ENCODE results near the gene MYO5B. TPM values are rescaled to one million over a fixed set of nuclear protein-coding genes. Genes with fewer than 3 reads are reported as not detected.

The MYO5B gene
- total RNA-seq, 5 donors from 2014 or later (not counting 1 experiment from before 2014, with no cell fraction given) = 0.09 to 0.72 (median 0.50) TPM; not detected in 2

GRCh38 chr18:49934457-49934856 lies 260.5 kb downstream of the MYO5B start:
- CTCF ChIA-PET = no interaction called here

GRCh38 chr18:49933530-49934128 lies 261.3 kb downstream of the MYO5B start:
- Histone ChIP-seq H3K27ac (ENCODE audit: low read length) (no peak overlapping the region), H3K36me3 (ENCODE audit: control insufficient read depth in 2 of 2, extremely low read depth in 1 of 2, insufficient read depth in 1 of 2, low read length in 1 of 2) (no peaks in the 10 kb centered on the region), H3K27me3 (replicated peaks in 1 of 2; ENCODE audit: control insufficient read depth in 2 of 2, extremely low read depth in 1 of 2, insufficient read depth in 2 of 2, low read length in 1 of 2) (peaks cover 0 to 2% of the 10 kb centered on the region in 2 experiments), H3K4me1 (ENCODE audit: control insufficient read depth in 1 of 2, extremely low read depth in 1 of 2, insufficient read depth in 2 of 2, low read length in 2 of 2) (no peaks in the 10 kb centered on the region), H3K9me3 (no peaks in the 10 kb centered on the region), H3K4me3 (ENCODE audit: control insufficient read depth in 1 of 2, extremely low read depth in 1 of 2, low read length in 1 of 2) (no peak overlapping the region)
- Mint-ChIP-seq H3K4me1 (peaks cover 0 to 12% (median 0%) of the 10 kb centered on the region in 3 donors), H3K36me3 (no peaks in the 10 kb centered on the region), H3K27ac (peak overlapping the region in 1 of 2 donors; percentile 29), H3K9me3 (no peaks in the 10 kb centered on the region), H3K4me3 (no peak overlapping the region), H3K27me3 (peaks cover 2 to 6% of the 10 kb centered on the region in 2 donors)
- POLR2A ChIA-PET = no interaction called here
- ATAC-seq (replicated peaks in 1 of 4) = peak in 1 of 4 experiments; percentile 46
- DNase-seq = no peak
- CTCF ChIA-PET = no interaction called here
- WGBS (ENCODE audit: insufficient coverage) = no CpG with 5 or more reads among the region's 3 CpGs

More at GRCh38 chr18:49934457-49934856, 260.5 kb downstream of the MYO5B start:
- Mint-ChIP-seq H3K27me3 (peaks cover 2 to 9% of the 10 kb centered on the region in 2 donors), H3K4me3 (no peak overlapping the region), H3K9me3 (no peaks in the 10 kb centered on the region), H3K27ac (no peak overlapping the region), H3K36me3 (no peaks in the 10 kb centered on the region), H3K4me1 (peaks cover 0 to 12% (median 0%) of the 10 kb centered on the region in 3 donors)
- no peaks in the 10 kb centered on the region for H3K9me3 ChIP-seq
- 88% methylated on average over 1 of the region's 2 CpGs for WGBS (ENCODE audit: insufficient coverage)
- H3K4me3 ChIP-seq (ENCODE audit: control insufficient read depth in 1 of 2, extremely low read depth in 1 of 2, low read length in 1 of 2) = no peak overlapping the region
- no peak for ATAC-seq (replicated peaks in 1 of 4)
- no peaks in the 10 kb centered on the region for H3K4me1 ChIP-seq (ENCODE audit: control insufficient read depth in 1 of 2, extremely low read depth in 1 of 2, insufficient read depth in 2 of 2, low read length in 2 of 2)
- peaks cover 0 to 2% of the 10 kb centered on the region in 2 experiments for H3K27me3 ChIP-seq (replicated peaks in 1 of 2; ENCODE audit: control insufficient read depth in 2 of 2, extremely low read depth in 1 of 2, insufficient read depth in 2 of 2, low read length in 1 of 2)
- no peak for DNase-seq
- H3K36me3 ChIP-seq (ENCODE audit: control insufficient read depth in 2 of 2, extremely low read depth in 1 of 2, insufficient read depth in 1 of 2, low read length in 1 of 2) = no peaks in the 10 kb centered on the region
- POLR2A ChIA-PET = no interaction called here
- H3K27ac ChIP-seq (ENCODE audit: low read length) = no peak overlapping the region

GRCh38 chr18:49931760-49932159 lies 263.2 kb downstream of the MYO5B start:
- DNase-seq (no peak), ATAC-seq (replicated peaks in 1 of 4) (no peak)
- Histone ChIP-seq H3K27ac (ENCODE audit: low read length) (no peak overlapping the region), H3K4me3 (ENCODE audit: control insufficient read depth in 1 of 2, extremely low read depth in 1 of 2, low read length in 1 of 2) (no peak overlapping the region), H3K36me3 (ENCODE audit: control insufficient read depth in 2 of 2, extremely low read depth in 1 of 2, insufficient read depth in 1 of 2, low read length in 1 of 2) (no peaks in the 10 kb centered on the region), H3K27me3 (replicated peaks in 1 of 2; ENCODE audit: control insufficient read depth in 2 of 2, extremely low read depth in 1 of 2, insufficient read depth in 2 of 2, low read length in 1 of 2) (peaks cover 0 to 2% of the 10 kb centered on the region in 2 experiments), H3K4me1 (ENCODE audit: control insufficient read depth in 1 of 2, extremely low read depth in 1 of 2, insufficient read depth in 2 of 2, low read length in 2 of 2) (no peaks in the 10 kb centered on the region), H3K9me3 (no peaks in the 10 kb centered on the region)
- Mint-ChIP-seq H3K27me3 (peaks cover 7 to 8% of the 10 kb centered on the region in 2 donors), H3K36me3 (no peaks in the 10 kb centered on the region), H3K4me1 (peaks cover 0 to 12% (median 0%) of the 10 kb centered on the region in 3 donors), H3K27ac (no peak overlapping the region), H3K9me3 (no peaks in the 10 kb centered on the region), H3K4me3 (no peak overlapping the region)
- ChIA-PET CTCF (interaction anchor here in 1 of 2 donors (0.5 kb wide), 1 partner anchor 1303 kb away, joined by 3 read pairs; no protein-coding TSS in a partner anchor), POLR2A (no interaction called here)
- WGBS (ENCODE audit: insufficient coverage) = 85% methylated on average over 3 of the region's 4 CpGs

- ATAC-seq (replicated peaks in 1 of 4) = no peak
- H3K27ac Mint-ChIP-seq = no peak overlapping the region
- Histone ChIP-seq H3K36me3 (ENCODE audit: control insufficient read depth in 2 of 2, extremely low read depth in 1 of 2, insufficient read depth in 1 of 2, low read length in 1 of 2) (no peaks in the 10 kb centered on the region), H3K27me3 (replicated peaks in 1 of 2; ENCODE audit: control insufficient read depth in 2 of 2, extremely low read depth in 1 of 2, insufficient read depth in 2 of 2, low read length in 1 of 2) (peaks cover 0 to 5% of the 10 kb centered on the region in 2 experiments), H3K4me3 (ENCODE audit: control insufficient read depth in 1 of 2, extremely low read depth in 1 of 2, low read length in 1 of 2) (no peak overlapping the region), H3K9me3 (no peaks in the 10 kb centered on the region), H3K27ac (ENCODE audit: low read length) (no peak overlapping the region), H3K4me1 (ENCODE audit: control insufficient read depth in 1 of 2, extremely low read depth in 1 of 2, insufficient read depth in 2 of 2, low read length in 2 of 2) (no peaks in the 10 kb centered on the region)
- H3K4me3 Mint-ChIP-seq = no peak overlapping the region
- 55% methylated on average over 5 of the region's 5 CpGs for WGBS (ENCODE audit: insufficient coverage)
- no peaks in the 10 kb centered on the region for H3K36me3 Mint-ChIP-seq
- H3K27me3 Mint-ChIP-seq = peaks cover 9 to 13% of the 10 kb centered on the region in 2 donors
- ChIA-PET POLR2A (no interaction called here), CTCF (interaction anchor here in 1 of 2 donors (0.5 kb wide), 1 partner anchor 1303 kb away, joined by 3 read pairs; no protein-coding TSS in a partner anchor)
- peaks cover 0 to 12% (median 0%) of the 10 kb centered on the region in 3 donors for H3K4me1 Mint-ChIP-seq
- no peak for DNase-seq
- H3K9me3 Mint-ChIP-seq = no peaks in the 10 kb centered on the region
These were observed 263.8 kb downstream of the MYO5B start for GRCh38 chr18:49931179-49931578.

- no peaks in the 10 kb centered on the region for H3K36me3 Mint-ChIP-seq
- Histone ChIP-seq H3K9me3 (no peaks in the 10 kb centered on the region), H3K36me3 (ENCODE audit: control insufficient read depth in 2 of 2, extremely low read depth in 1 of 2, insufficient read depth in 1 of 2, low read length in 1 of 2) (no peaks in the 10 kb centered on the region), H3K4me1 (ENCODE audit: control insufficient read depth in 1 of 2, extremely low read depth in 1 of 2, insufficient read depth in 2 of 2, low read length in 2 of 2) (no peaks in the 10 kb centered on the region), H3K4me3 (ENCODE audit: control insufficient read depth in 1 of 2, extremely low read depth in 1 of 2, low read length in 1 of 2) (no peak overlapping the region), H3K27me3 (replicated peaks in 1 of 2; ENCODE audit: control insufficient read depth in 2 of 2, extremely low read depth in 1 of 2, insufficient read depth in 2 of 2, low read length in 1 of 2) (peaks cover 2 to 21% of the 10 kb centered on the region in 2 experiments), H3K27ac (ENCODE audit: low read length) (no peak overlapping the region)
- POLR2A ChIA-PET = no interaction called here
- H3K4me3 Mint-ChIP-seq = no peak overlapping the region
- peaks cover 21 to 29% of the 10 kb centered on the region in 2 donors for H3K27me3 Mint-ChIP-seq
- H3K4me1 Mint-ChIP-seq = no peaks in the 10 kb centered on the region
- peaks cover 0 to 7% (median 0%) of the 10 kb centered on the region in 3 donors for H3K9me3 Mint-ChIP-seq
- DNase-seq = no peak
- WGBS (ENCODE audit: insufficient coverage) = no CpG with 5 or more reads among the region's 5 CpGs
- CTCF ChIA-PET = interaction anchor here in 1 of 2 donors (0.5 kb wide), 1 partner anchor 1512 kb away, joined by 3 read pairs; no protein-coding TSS in a partner anchor
- H3K27ac Mint-ChIP-seq = no peak overlapping the region
- ATAC-seq (replicated peaks in 1 of 4) = no peak
These were observed 268.7 kb downstream of the MYO5B start for GRCh38 chr18:49926106-49926745.

GRCh38 chr18:49924293-49924983 lies 270.5 kb downstream of the MYO5B start:
- H3K9me3 ChIP-seq = no peaks in the 10 kb centered on the region
- H3K36me3 Mint-ChIP-seq = no peaks in the 10 kb centered on the region
- DNase-seq = no peak
- no peaks in the 10 kb centered on the region for H3K4me1 ChIP-seq (ENCODE audit: control insufficient read depth in 1 of 2, extremely low read depth in 1 of 2, insufficient read depth in 2 of 2, low read length in 2 of 2)
- peaks cover 2 to 25% of the 10 kb centered on the region in 2 experiments for H3K27me3 ChIP-seq (replicated peaks in 1 of 2; ENCODE audit: control insufficient read depth in 2 of 2, extremely low read depth in 1 of 2, insufficient read depth in 2 of 2, low read length in 1 of 2)
- H3K4me1 Mint-ChIP-seq = no peaks in the 10 kb centered on the region
- POLR2A ChIA-PET = no interaction called here
- CTCF ChIA-PET = no interaction called here
- no peak overlapping the region for H3K4me3 Mint-ChIP-seq
- WGBS (ENCODE audit: insufficient coverage) = 68% methylated on average over 2 of the region's 2 CpGs
- H3K36me3 ChIP-seq (ENCODE audit: control insufficient read depth in 2 of 2, extremely low read depth in 1 of 2, insufficient read depth in 1 of 2, low read length in 1 of 2) = no peaks in the 10 kb centered on the region
- H3K27ac ChIP-seq (ENCODE audit: low read length) = no peak overlapping the region
- no peak for ATAC-seq (replicated peaks in 1 of 4)
- peaks cover 0 to 7% (median 0%) of the 10 kb centered on the region in 3 donors for H3K9me3 Mint-ChIP-seq
- H3K27ac Mint-ChIP-seq = no peak overlapping the region
- peaks cover 32 to 41% of the 10 kb centered on the region in 2 donors for H3K27me3 Mint-ChIP-seq
- no peak overlapping the region for H3K4me3 ChIP-seq (ENCODE audit: control insufficient read depth in 1 of 2, extremely low read depth in 1 of 2, low read length in 1 of 2)
